K562 (cell line): ENCODE data around the gene LONRF2. TPM values are rescaled to one million over a fixed set of nuclear protein-coding genes. Genes with fewer than 3 reads are reported as not detected.

ENCODE experiments used
- ATAC-seq: fragments of 200-7000 bp; cut with Tn5 transposase; 3 replicates; pipeline ENCODE4 v1.9.1; 2020; ENCODE audit warnings: moderate library complexity
- BruUV-seq: library from RNA; stranded (reverse); fragments of 400-500 nt; replicated peaks from 2 replicates; lab custom pipeline; 2021; lab: Mats Ljungman, UMichigan
- CTCF ChIA-PET: fragments of 300-600 bp; formaldehyde crosslinking; extraction: SDS; loops from one replicate; lab custom pipeline; 2021; ENCODE audit warnings: low intra/inter-chr PET ratio; lab: Yijun Ruan, JAX
- POLR2A ChIA-PET: fragments of 300-600, 350-650 bp; sonication (Branson Sonifier 250); formaldehyde crosslinking; extraction: SDS; loops from one replicate; lab custom pipeline; 2021; ENCODE audit warnings: antibody characterized with exemption, inconsistent platforms; lab: Yijun Ruan, JAX
- DNase-seq, 4 experiments: peaks; one replicate each; pipeline versions ENCODE4 v3.0.0 to v3.0.0-alpha.2; 2011 to 2018; ENCODE audit warnings: low spot score in 3 of 4, mixed read lengths in 3 of 4; ENCODE audit errors: extremely low read depth in 1 of 4
- FAIRE-seq: peaks from 2 replicates; lab custom pipeline; 2011; peaks lifted over from hg19 to GRCh38; lab: Jason Lieb, UNC
- H2AFZ ChIP-seq: 2 replicates; pipeline ENCODE4 v1.6.0; 2011; ENCODE audit warnings: low read depth, low read length, control low read depth, inconsistent platforms
- H3K27ac ChIP-seq: fragments of 200-600 bp; 3 replicates; pipeline ENCODE4 v1.8.0; 2011; ENCODE audit warnings: low read depth, mild to moderate bottlenecking, control low read depth, inconsistent platforms, low read length, moderate library complexity, mixed read lengths; ENCODE audit errors: extremely low read depth
- H3K27me3 ChIP-seq, 2 experiments: fragments of 300-600 bp in 1 of 2; 2 replicates in 1 of 2; 3 replicates in 1 of 2; pipeline versions ENCODE4 v1.6.0 to v1.8.0; 2011; ENCODE audit warnings: inconsistent platforms in 2 of 2, low read length in 2 of 2, mild to moderate bottlenecking in 1 of 2, mixed read lengths in 1 of 2, moderate library complexity in 1 of 2; ENCODE audit not compliant: control insufficient read depth in 2 of 2, insufficient read depth in 2 of 2
- H3K36me3 ChIP-seq: fragments of 300-600 bp; 3 replicates; pipeline ENCODE4 v1.8.0; 2011; ENCODE audit warnings: mild to moderate bottlenecking, low read length, inconsistent platforms; ENCODE audit not compliant: control insufficient read depth, insufficient read depth
- H3K4me1 ChIP-seq, 2 experiments: fragments of 200-600 bp in 1 of 2; replicated peaks in 1 of 2; 2 replicates in 1 of 2; 3 replicates in 1 of 2; pipeline versions ENCODE4 v1.5.1 to v1.8.0; 2011; ENCODE audit warnings: inconsistent platforms in 2 of 2, low read length in 2 of 2, mild to moderate bottlenecking in 1 of 2, mixed read lengths in 1 of 2, moderate library complexity in 1 of 2; ENCODE audit not compliant: control insufficient read depth in 2 of 2, insufficient read depth in 2 of 2
- H3K4me2 ChIP-seq: 2 replicates; pipeline ENCODE4 v1.6.1; 2011; ENCODE audit warnings: low read length, control low read depth, inconsistent platforms, mixed read lengths; ENCODE audit not compliant: insufficient read depth
- H3K4me3 ChIP-seq: fragments of 200-600 bp; sonication (generic), shearing (Covaris generic); 2 replicates; pipeline ENCODE4 v1.5.1; 2016; ENCODE audit warnings: control low read depth, inconsistent platforms
- H3K79me2 ChIP-seq: fragments of 200-600 bp; 3 replicates; pipeline ENCODE4 v1.8.0; 2011; ENCODE audit warnings: low read length, inconsistent platforms; ENCODE audit not compliant: control insufficient read depth, insufficient read depth
- H3K9ac ChIP-seq, 2 experiments: 2 replicates each; pipeline versions ENCODE4 v1.6.0 to v1.6.1; 2011; ENCODE audit warnings: low read depth in 2 of 2, low read length in 2 of 2, control low read depth in 1 of 2, inconsistent platforms in 1 of 2, mild to moderate bottlenecking in 1 of 2, mixed read lengths in 1 of 2; ENCODE audit not compliant: insufficient read depth in 1 of 2
- H3K9me1 ChIP-seq: one replicate; pipeline ENCODE4 v1.6.0; 2011; ENCODE audit warnings: inconsistent platforms, mild to moderate bottlenecking, low read length, moderate library complexity; ENCODE audit not compliant: control insufficient read depth, insufficient read depth
- H3K9me3 ChIP-seq: replicated peaks from 2 replicates; pipeline ENCODE4 v1.5.1; 2011; ENCODE audit warnings: low read depth, low read length, inconsistent platforms; ENCODE audit not compliant: control insufficient read depth, insufficient read depth
- H4K20me1 ChIP-seq: replicated peaks from 2 replicates; pipeline ENCODE4 v1.6.1; 2011; ENCODE audit warnings: low read length, inconsistent platforms, mixed read lengths; ENCODE audit not compliant: control insufficient read depth, insufficient read depth
- FOXK1 ChIP-seq: sonication (generic); formaldehyde crosslinking; IDR thresholded peaks from 2 replicates; pipeline ENCODE4 v1.8.0; 2022; ENCODE audit warnings: missing genetic modification reagents, mild to moderate bottlenecking, borderline replicate concordance
- MXI1 ChIP-seq: IDR thresholded peaks from 2 replicates; pipeline ENCODE4 v1.6.1; 2011; ENCODE audit warnings: low read depth, mild to moderate bottlenecking, improper control_type of control experiment, low read length
- NFIC ChIP-seq: fragments of 450-650 bp; IDR thresholded peaks from 2 replicates; pipeline ENCODE4 v1.6.1; 2017; ENCODE audit warnings: mild to moderate bottlenecking, inconsistent platforms
- PBX2 ChIP-seq, 2 experiments: IDR thresholded peaks in 1 of 2; conservative IDR thresholded peaks in 1 of 2; 2 replicates each; pipeline ENCODE4 v1.6.1; 2016; ENCODE audit warnings: low read depth in 2 of 2, mild to moderate bottlenecking in 1 of 2, missing compliant biosample characterization in 1 of 2, missing genetic modification characterization in 1 of 2, moderate library complexity in 1 of 2
- PHB2 ChIP-seq: fragments of 450-650 bp; IDR thresholded peaks from 2 replicates; pipeline ENCODE4 v1.6.1; 2017; ENCODE audit warnings: low read depth
- PKNOX1 ChIP-seq: fragments of 450-650 bp; IDR thresholded peaks from 2 replicates; pipeline ENCODE4 v1.6.1; 2016
- RBBP5 ChIP-seq: fragments of 200-600 bp; sonication (generic); IDR thresholded peaks from 2 replicates; pipeline ENCODE4 v1.6.1; 2012; ENCODE audit warnings: borderline replicate concordance, mild to moderate bottlenecking, low read length, control low read depth, inconsistent platforms; ENCODE audit not compliant: insufficient read depth, poor library complexity, severe bottlenecking
- RHOXF2B ChIP-seq: fragments of 250-450 bp; sonication (Bioruptor Pico); conservative IDR thresholded peaks from 2 replicates; pipeline ENCODE4 v1.5.1; 2021
- ZBTB8A ChIP-seq: fragments of 450-650 bp; IDR thresholded peaks from 2 replicates; pipeline ENCODE4 v1.6.1; 2018; ENCODE audit warnings: mild to moderate bottlenecking, moderate library complexity; ENCODE audit not compliant: partially characterized antibody
- ZNF76 ChIP-seq: fragments of 250-450 bp; sonication (Bioruptor Pico); IDR thresholded peaks from 2 replicates; pipeline ENCODE4 v1.4.0; 2020; ENCODE audit warnings: mild to moderate bottlenecking, moderate library complexity, borderline replicate concordance
- WGBS: fragments of 100-300 bp; shearing (Covaris generic); methylation state at CpG from one replicate; pipeline ENCODE4 v1.1.6; 2016; ENCODE audit warnings: low coverage, mixed read lengths; ENCODE audit not compliant: insufficient coverage; ENCODE audit errors: missing lambda C conversion rate; 5-methylcytosine and 5-hydroxymethylcytosine counted together
- in situ Hi-C: fragments of 300-500 bp; cut with MboI; formaldehyde crosslinking; loops from 4 replicates; pipeline ENCODE4 v1.15.0; 2018; ENCODE audit warnings: inconsistent platforms, mixed read lengths
- intact Hi-C: fragments of 100-400 bp; cut with micrococcal nuclease; formaldehyde crosslinking; loops from 2 replicates; pipeline ENCODE4 v1.14.2; 2022
- polyA plus RNA-seq, 8 experiments: library from polyadenylated mRNA; depleted of rRNA in 4 of 8; stranded (reverse) in 5 of 8; unstranded in 3 of 8; fragments of >200 nt; fragmentation: Nextera tagmentation in 2 of 8; fragmentation: Illumina TruSeq in 1 of 8; extraction: Ambion mirVana in 2 of 8; extraction: Trizol in 1 of 8; gene quantifications; 2 replicates each; pipeline versions ENCODE4 v1.2.1 to v1.2.3, GENCODE V29; 2011 to 2014; ENCODE audit warnings: inconsistent platforms in 1 of 8, missing spikeins in 1 of 8
- total RNA-seq, 7 experiments: library from RNA; depleted of rRNA in 6 of 7; stranded (reverse); fragments of >200 nt in 6 of 7; fragmentation: Illumina TruSeq in 2 of 7; extraction: Trizol in 2 of 7; gene quantifications; 2 replicates each; pipeline versions ENCODE4 v1.2.1 to v1.2.3, GENCODE V29; 2011 to 2021; ENCODE audit warnings: low replicate concordance in 1 of 7

The LONRF2 gene
- total and polyA plus RNA-seq, 9 of the 15 experiments (the other 6 are each of a cell fraction or from before 2014, with no cell fraction given) = 0.35 to 5.0 (median 2.7) TPM

GRCh38 chr2:100281521-100282438 is 40.5 kb downstream of the LONRF2 start (continued):
- TF ChIP-seq PKNOX1 (0 out of 2 replicates have a peak, but pooled peaks have one; percentile 13), NFIC (peak; percentile 70), PHB2 (no peak)

GRCh38 chr2:100279586-100280534 is 42.4 kb downstream of the LONRF2 start:
- in situ Hi-C loops = no loop called here
- Histone ChIP-seq H2AFZ (peak overlapping the region; percentile 78), H4K20me1 (no peaks in the 10 kb centered on the region), H3K9ac (peak overlapping the region; percentile 36 to 37; a peak in 3 of 4 replicates), H3K4me1 (peaks cover 33 to 59% of the 10 kb centered on the region in 2 experiments), H3K36me3 (peaks cover 13% of the 10 kb centered on the region), H3K79me2 (no peaks in the 10 kb centered on the region), H3K9me1 (no peaks in the 10 kb centered on the region), H3K4me3 (no peak overlapping the region), H3K9me3 (no peaks in the 10 kb centered on the region), H3K27me3 (no peaks in the 10 kb centered on the region), H3K27ac (peak overlapping the region; percentile 73), H3K4me2 (peak overlapping the region; percentile 27)
- no TSS peak for BruUV-seq
- ChIA-PET CTCF (no interaction called here), POLR2A (interaction anchor here (0.5 to 0.9 kb wide), 3 partner anchors 12 to 1657 kb away, joined by 3 read pairs; no protein-coding TSS in a partner anchor)
- WGBS = 71% methylated on average over 17 of the region's 17 CpGs
- intact Hi-C loops = no loop called here
- DNase-seq (no peak), FAIRE-seq (peak; percentile 40), ATAC-seq (peak; percentile 14)
- no peak for TF ChIP-seq PBX2 (CRISPR knock-in tag; IDR thresholded peaks at IDR 0.05; ENCODE audit: low read depth)
- no peak for TF ChIP-seq PBX2 (tag; conservative IDR thresholded peaks at IDR 0.05; ENCODE audit: low read depth)
- TF ChIP-seq ZNF76 (CRISPR knock-in tag) = no peak
- no peak for TF ChIP-seq RHOXF2B (CRISPR knock-in tag)
- TF ChIP-seq FOXK1 (CRISPR knock-in tag) = no peak
- TF ChIP-seq RBBP5 = no peak
- TF ChIP-seq ZBTB8A = no peak
- no peak for TF ChIP-seq MXI1
